Placental pericyte (primary cell): Measurements from ENCODE around the gene PLEKHG5. TPM values are rescaled to one million over a fixed set of nuclear protein-coding genes. Genes with fewer than 3 reads are reported as not detected.

Source experiments
- small RNA-seq: library from RNA; depleted of rRNA; stranded (forward); fragments of <200 nt; gene quantifications from one replicate; pipeline ENCODE3, GENCODE V24; 2012; ENCODE audit warnings: low replicate concordance
- total RNA-seq: library from RNA; depleted of rRNA; stranded (reverse); fragments of >200 nt; gene quantifications from 2 replicates; pipeline ENCODE4 v1.2.3, GENCODE V29; 2012

Gene PLEKHG5
- total RNA-seq, result 2.8 and 7.2 TPM in 2 replicates

GRCh38 chr1:6491480-6491962 is at the start of gene PLEKHG5:
Gene PLEKHG5 (minus strand): TSS chr1:6491667. CDS start chr1:6477571, 14,096 bp downstream.

GRCh38 chr1:6466023-6466422 is 25.4 kb downstream of the PLEKHG5 start, which contains the start of gene TNFRSF25:
Gene TNFRSF25 (minus strand): TSS chr1:6466173. CDS start chr1:6466107, 66 bp downstream.

GRCh38 chr1:6424619-6425593 is 66.6 kb downstream of the PLEKHG5 start, which contains the start of gene ESPN:
Gene ESPN (plus strand): TSS chr1:6424776. CDS start chr1:6424956, 180 bp downstream.

GRCh38 chr1:6419804-6420453 is 71.5 kb downstream of the PLEKHG5 start, which contains the start of gene HES2:
Gene HES2 (minus strand): TSS chr1:6419919. CDS start chr1:6419820, 99 bp downstream.

Small RNA genes within 50 kb of the gene (small RNA-seq; reads per million reads assigned to genes)
- gene MIR4252 (not detected), gene RNU6-731P (not detected)

Other genes with a start within 250 kb of the PLEKHG5 start
- gene HES3, start 247.5 kb downstream of the PLEKHG5 start, total RNA-seq, result not detected in 2 replicates
- gene GPR153, start 230.6 kb downstream of the PLEKHG5 start, total RNA-seq, result 10.2 and 14.4 TPM in 2 replicates
- gene ACOT7, start 97.9 kb downstream of the PLEKHG5 start, total RNA-seq, result 56.1 and 57.3 TPM in 2 replicates
- 0.14 and 0.22 TPM in 2 replicates for gene HES2, start 71.7 kb downstream of the PLEKHG5 start, total RNA-seq
- under 0.01 TPM in 1 of 2 replicates, not detected in the other for gene ESPN, start 66.9 kb downstream of the PLEKHG5 start, total RNA-seq
- gene TNFRSF25, start 25.5 kb downstream of the PLEKHG5 start, total RNA-seq, result 1.4 and 1.5 TPM in 2 replicates
- 23.2 and 46.2 TPM in 2 replicates for gene NOL9, start 62.8 kb upstream of the PLEKHG5 start, total RNA-seq
- gene TAS1R1, start 63.6 kb upstream of the PLEKHG5 start, total RNA-seq, result under 0.01 and 0.14 TPM in 2 replicates
- gene ZBTB48, start 88.3 kb upstream of the PLEKHG5 start, total RNA-seq, result 11.5 and 14.4 TPM in 2 replicates
- 46.5 and 46.6 TPM in 2 replicates for gene KLHL21, start 111.2 kb upstream of the PLEKHG5 start, total RNA-seq
- gene PHF13, start 122.1 kb upstream of the PLEKHG5 start, total RNA-seq, result 12.0 and 12.5 TPM in 2 replicates
- 11.5 and 16.4 TPM in 2 replicates for gene THAP3, start 133.2 kb upstream of the PLEKHG5 start, total RNA-seq
- gene DNAJC11, start 210.1 kb upstream of the PLEKHG5 start, total RNA-seq, result 40.7 and 43.8 TPM in 2 replicates